ENCODE measurements around the gene CFAP73.

The CFAP73 gene

DNA sequence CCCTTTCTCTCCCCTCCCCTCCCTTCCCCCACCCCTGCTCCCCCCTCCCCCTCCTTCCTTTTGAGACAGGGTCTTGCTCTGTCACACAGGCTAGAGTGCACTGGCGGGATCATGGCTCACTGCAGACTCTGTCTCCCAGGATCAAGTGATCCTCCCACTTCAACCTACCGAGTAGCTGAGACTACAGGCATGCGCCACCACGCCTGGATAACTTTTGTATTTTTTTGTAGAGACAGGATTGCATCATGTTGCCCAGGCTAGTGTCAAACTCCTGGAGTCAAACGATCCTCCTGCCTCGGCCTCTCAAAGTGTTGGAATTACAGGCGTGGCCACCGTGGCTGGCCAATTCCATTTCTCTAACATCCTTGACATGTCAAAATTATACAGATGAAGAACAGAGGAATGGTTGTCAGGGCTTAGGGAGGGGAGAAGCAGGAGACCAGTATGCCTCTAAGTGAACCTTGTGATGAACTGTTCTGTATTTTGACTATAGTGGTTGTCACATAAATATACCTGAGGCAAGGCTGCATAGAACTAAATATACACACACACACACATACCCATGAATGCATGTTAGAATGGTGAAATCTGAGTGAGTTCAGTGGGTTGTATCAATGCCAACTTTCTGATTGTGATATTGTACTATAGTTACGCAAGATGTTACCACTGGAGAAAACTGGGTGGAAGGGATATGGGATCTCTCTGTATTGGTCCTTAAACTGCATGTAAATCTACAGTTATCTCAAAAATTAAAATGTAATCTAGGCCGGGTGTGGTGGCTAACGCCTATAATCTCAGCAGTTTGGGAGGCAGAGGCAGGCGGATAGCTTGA is 3.6 kb upstream of the CFAP73 start:
- Histone ChIP-seq H3K36me3 (ENCODE audit: insufficient read depth, low read length) (no peaks in the 10 kb centered on the region), H3K9ac (ENCODE audit: low read depth, low read length) (no peak overlapping the region), H3K27me3 (ENCODE audit: control insufficient read depth, insufficient read depth, low read length) (peaks cover 41% of the 10 kb centered on the region), H3K4me2 (ENCODE audit: low read length) (no peak overlapping the region), H3K4me1 (ENCODE audit: control insufficient read depth, insufficient read depth, low read length) (peaks cover 7% of the 10 kb centered on the region), H3K9me3 (replicated peaks; ENCODE audit: low read length) (no peaks in the 10 kb centered on the region), H3K4me3 (ENCODE audit: low read length) (no peak overlapping the region)

GRCh38 chr12:113146999-113147398 is 2.5 kb upstream of the CFAP73 start:
- Histone ChIP-seq H3K9me3 (replicated peaks; ENCODE audit: low read length) (no peaks in the 10 kb centered on the region), H3K4me2 (ENCODE audit: low read length) (no peak overlapping the region), H3K27me3 (ENCODE audit: control insufficient read depth, insufficient read depth, low read length) (peaks cover 46% of the 10 kb centered on the region), H3K4me1 (ENCODE audit: control insufficient read depth, insufficient read depth, low read length) (peaks cover 7% of the 10 kb centered on the region), H3K36me3 (ENCODE audit: insufficient read depth, low read length) (no peaks in the 10 kb centered on the region), H3K9ac (ENCODE audit: low read depth, low read length) (no peak overlapping the region), H3K4me3 (ENCODE audit: low read length) (no peak overlapping the region)

DNA sequence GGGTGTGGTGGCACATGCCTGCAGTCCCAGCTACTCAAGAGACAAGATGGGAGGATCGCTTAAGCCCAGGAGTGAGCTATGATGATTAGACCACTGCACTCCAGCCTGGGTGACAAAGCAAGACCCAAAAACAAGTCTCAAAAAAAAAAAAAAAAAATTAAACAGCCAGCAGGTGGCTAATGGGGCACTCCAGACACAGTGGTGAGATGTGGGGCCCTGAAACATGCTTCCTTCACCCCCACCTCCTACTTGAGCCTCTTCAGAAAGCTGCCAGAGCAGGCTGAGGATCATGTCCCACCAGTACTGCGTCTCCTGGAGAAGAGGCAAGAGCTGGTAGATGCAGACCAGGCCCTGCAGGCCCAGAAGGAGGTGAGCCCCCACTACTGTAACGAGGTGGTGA is 2.1 kb downstream of the CFAP73 start:
- H3K9ac ChIP-seq (ENCODE audit: low read depth, low read length): no peak overlapping the region
- no peak overlapping the region for H3K4me3 ChIP-seq (ENCODE audit: low read length)
- no peak overlapping the region for H3K4me2 ChIP-seq (ENCODE audit: low read length)
- H3K36me3 ChIP-seq (ENCODE audit: insufficient read depth, low read length): no peaks in the 10 kb centered on the region
- H3K27me3 ChIP-seq (ENCODE audit: control insufficient read depth, insufficient read depth, low read length): peaks cover 56% of the 10 kb centered on the region
- H3K4me1 ChIP-seq (ENCODE audit: control insufficient read depth, insufficient read depth, low read length): peaks cover 23% of the 10 kb centered on the region
- no peaks in the 10 kb centered on the region for H3K9me3 ChIP-seq (replicated peaks; ENCODE audit: low read length)

DNA sequence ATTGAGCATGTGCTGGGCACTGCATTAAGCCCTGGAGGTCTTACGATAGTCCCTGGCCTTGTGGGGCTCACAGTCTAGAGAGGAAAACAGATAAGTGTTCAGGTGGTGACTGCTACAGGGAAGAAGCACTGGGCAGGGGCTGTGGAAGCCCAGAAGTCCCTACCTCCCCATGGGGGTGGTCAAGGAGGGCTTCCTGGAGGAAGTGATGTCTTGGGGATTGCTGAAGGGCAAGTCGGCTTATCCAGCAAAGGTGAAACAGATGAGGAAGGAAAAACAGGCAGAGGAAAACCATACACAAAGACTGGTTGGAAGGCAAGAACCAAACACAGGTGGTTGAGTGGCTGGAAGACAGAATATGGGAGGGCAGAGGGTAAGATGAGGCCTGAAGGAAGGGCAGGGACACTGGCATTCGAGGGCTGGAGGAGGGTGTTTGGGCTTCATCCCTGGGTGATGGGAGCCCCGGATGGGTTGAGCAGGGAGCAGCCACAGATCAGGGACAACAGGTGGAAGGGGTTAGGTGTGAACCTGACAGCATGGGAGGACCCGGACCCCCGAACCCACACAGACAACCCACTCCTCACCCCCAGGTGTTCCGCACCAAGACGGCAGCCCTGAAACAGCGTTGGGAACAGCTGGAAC is 2.8 kb downstream of the CFAP73 start:
- peaks cover 23% of the 10 kb centered on the region for H3K4me1 ChIP-seq (ENCODE audit: control insufficient read depth, insufficient read depth, low read length)
- H3K4me3 ChIP-seq (ENCODE audit: low read length): no peak overlapping the region
- H3K9ac ChIP-seq (ENCODE audit: low read depth, low read length): no peak overlapping the region
- no peaks in the 10 kb centered on the region for H3K9me3 ChIP-seq (replicated peaks; ENCODE audit: low read length)
- peaks cover 54% of the 10 kb centered on the region for H3K27me3 ChIP-seq (ENCODE audit: control insufficient read depth, insufficient read depth, low read length)
- H3K36me3 ChIP-seq (ENCODE audit: insufficient read depth, low read length): peaks cover 2% of the 10 kb centered on the region
- H3K4me2 ChIP-seq (ENCODE audit: low read length): peak overlapping the region; percentile 84

GRCh38 chr12:113152835-113153814 is 3.6 kb downstream of the CFAP73 start:
- Histone ChIP-seq H3K9ac (ENCODE audit: low read depth, low read length) (no peak overlapping the region), H3K9me3 (replicated peaks; ENCODE audit: low read length) (no peaks in the 10 kb centered on the region), H3K4me2 (ENCODE audit: low read length) (peak overlapping the region; percentile 84), H3K27me3 (ENCODE audit: control insufficient read depth, insufficient read depth, low read length) (peaks cover 52% of the 10 kb centered on the region), H3K36me3 (ENCODE audit: insufficient read depth, low read length) (peaks cover 10% of the 10 kb centered on the region), H3K4me3 (ENCODE audit: low read length) (peak overlapping the region; percentile 65), H3K4me1 (ENCODE audit: control insufficient read depth, insufficient read depth, low read length) (peaks cover 23% of the 10 kb centered on the region)

GRCh38 chr12:113154351-113154973 is 4.9 kb downstream of the CFAP73 start:
- H3K4me3 ChIP-seq (ENCODE audit: low read length): peak overlapping the region; percentile 54
- H3K27me3 ChIP-seq (ENCODE audit: control insufficient read depth, insufficient read depth, low read length): peaks cover 47% of the 10 kb centered on the region
- H3K9ac ChIP-seq (ENCODE audit: low read depth, low read length): no peak overlapping the region
- H3K9me3 ChIP-seq (replicated peaks; ENCODE audit: low read length): no peaks in the 10 kb centered on the region
- peaks cover 21% of the 10 kb centered on the region for H3K4me1 ChIP-seq (ENCODE audit: control insufficient read depth, insufficient read depth, low read length)
- peak overlapping the region; percentile 77 for H3K4me2 ChIP-seq (ENCODE audit: low read length)
- H3K36me3 ChIP-seq (ENCODE audit: insufficient read depth, low read length): peaks cover 17% of the 10 kb centered on the region

DNA sequence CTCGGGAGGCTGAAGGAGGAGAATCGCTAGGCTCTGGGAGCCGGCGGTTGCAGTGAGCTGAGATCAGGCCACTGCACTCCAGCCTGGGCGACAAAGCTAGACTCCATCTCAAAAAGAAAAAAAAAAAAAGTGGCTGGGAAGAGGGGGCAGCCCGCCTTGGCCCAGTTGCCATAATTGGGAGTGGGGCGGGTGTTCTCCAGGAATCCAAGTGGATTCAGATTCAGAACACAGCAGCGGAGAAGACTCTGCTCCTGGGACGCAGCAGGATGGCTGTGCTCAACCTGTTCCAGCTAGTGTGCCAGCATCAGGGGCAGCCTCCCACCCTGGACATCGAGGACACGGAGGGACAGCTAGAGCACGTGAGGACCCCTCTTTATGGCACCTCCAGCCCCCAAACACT is 5.5 kb downstream of the CFAP73 start:
- Histone ChIP-seq H3K36me3 (ENCODE audit: insufficient read depth, low read length) (peaks cover 23% of the 10 kb centered on the region), H3K27me3 (ENCODE audit: control insufficient read depth, insufficient read depth, low read length) (peaks cover 41% of the 10 kb centered on the region), H3K9me3 (replicated peaks; ENCODE audit: low read length) (no peaks in the 10 kb centered on the region), H3K9ac (ENCODE audit: low read depth, low read length) (no peak overlapping the region), H3K4me3 (ENCODE audit: low read length) (no peak overlapping the region), H3K4me1 (ENCODE audit: control insufficient read depth, insufficient read depth, low read length) (peaks cover 16% of the 10 kb centered on the region), H3K4me2 (ENCODE audit: low read length) (no peak overlapping the region)

GRCh38 chr12:113155646-113156045 is 6.1 kb downstream of the CFAP73 start:
- H3K27me3 ChIP-seq (ENCODE audit: control insufficient read depth, insufficient read depth, low read length): peaks cover 35% of the 10 kb centered on the region

GRCh38 chr12:113157218-113157859 is 7.8 kb downstream of the CFAP73 start:
- H3K9me3 ChIP-seq (replicated peaks; ENCODE audit: low read length): no peaks in the 10 kb centered on the region
- peaks cover 21% of the 10 kb centered on the region for H3K4me1 ChIP-seq (ENCODE audit: control insufficient read depth, insufficient read depth, low read length)
- no peak overlapping the region for H3K4me2 ChIP-seq (ENCODE audit: low read length)
- H3K36me3 ChIP-seq (ENCODE audit: insufficient read depth, low read length): peaks cover 35% of the 10 kb centered on the region
- H3K4me3 ChIP-seq (ENCODE audit: low read length): no peak overlapping the region
- H3K27me3 ChIP-seq (ENCODE audit: control insufficient read depth, insufficient read depth, low read length): peaks cover 25% of the 10 kb centered on the region
- no peak overlapping the region for H3K9ac ChIP-seq (ENCODE audit: low read depth, low read length)

More at GRCh38 chr12:113155646-113156045, 6.1 kb downstream of the CFAP73 start:
- Histone ChIP-seq H3K9ac (ENCODE audit: low read depth, low read length) (no peak overlapping the region), H3K9me3 (replicated peaks; ENCODE audit: low read length) (no peaks in the 10 kb centered on the region), H3K4me1 (ENCODE audit: control insufficient read depth, insufficient read depth, low read length) (peaks cover 16% of the 10 kb centered on the region), H3K36me3 (ENCODE audit: insufficient read depth, low read length) (peaks cover 29% of the 10 kb centered on the region), H3K4me2 (ENCODE audit: low read length) (no peak overlapping the region), H3K4me3 (ENCODE audit: low read length) (no peak overlapping the region)

DNA sequence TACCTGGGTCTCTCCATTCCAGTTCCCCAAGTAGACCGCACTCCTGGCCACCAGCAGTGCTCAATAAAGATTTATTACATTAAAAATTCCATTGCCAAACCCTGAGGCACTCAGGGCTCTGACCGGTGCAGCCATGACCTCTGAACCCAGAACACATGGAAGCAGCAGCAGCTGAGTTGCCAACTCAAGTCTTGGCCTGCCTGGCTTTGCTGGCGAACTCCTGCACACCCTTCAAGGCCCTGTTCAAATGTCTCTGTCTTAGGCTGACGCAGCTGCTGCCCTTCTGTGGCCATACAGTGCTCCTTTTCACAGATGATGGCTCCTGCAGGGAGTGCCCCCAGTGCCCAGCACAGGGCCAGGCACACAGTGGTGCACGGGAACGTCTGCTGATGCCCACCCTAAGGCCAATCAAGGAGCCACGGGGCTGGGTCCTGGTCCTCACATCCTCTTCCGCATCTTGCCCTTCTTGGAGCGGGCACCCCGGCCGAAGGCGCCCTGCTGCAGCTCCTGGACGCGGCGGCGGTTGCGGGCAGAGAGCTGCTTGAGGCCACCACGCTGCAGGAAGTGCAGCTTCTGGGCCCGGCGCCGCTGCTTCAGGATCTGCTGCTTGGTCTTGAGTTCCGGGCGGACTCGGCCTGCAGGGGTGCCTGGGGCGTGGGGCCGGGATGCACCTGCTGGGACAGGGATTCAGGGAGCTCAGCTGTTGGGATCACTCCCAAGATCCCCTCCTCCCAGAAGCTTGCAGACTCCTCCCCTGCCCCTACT is 9.1 kb downstream of the CFAP73 start:
- Histone ChIP-seq H3K4me3 (ENCODE audit: low read length) (no peak overlapping the region), H3K27me3 (ENCODE audit: control insufficient read depth, insufficient read depth, low read length) (peaks cover 16% of the 10 kb centered on the region), H3K9ac (ENCODE audit: low read depth, low read length) (no peak overlapping the region), H3K9me3 (replicated peaks; ENCODE audit: low read length) (no peaks in the 10 kb centered on the region), H3K36me3 (ENCODE audit: insufficient read depth, low read length) (peaks cover 41% of the 10 kb centered on the region), H3K4me2 (ENCODE audit: low read length) (no peak overlapping the region), H3K4me1 (ENCODE audit: control insufficient read depth, insufficient read depth, low read length) (peaks cover 19% of the 10 kb centered on the region)

Measured in skeletal muscle satellite cell (primary cell).